Common myeloid progenitor, CD34-positive (primary cell): ENCODE results near the gene SPATA17.

Experiments used
- CTCF ChIA-PET: fragments of 350-600 bp; sonication (Branson Sonifier 250); formaldehyde crosslinking; loops from one replicate; lab custom pipeline; 2021; ENCODE audit warnings: antibody characterized with exemption; lab: Charles Lee
- POLR2A ChIA-PET: fragments of 350-600 bp; sonication (Branson Sonifier 250); formaldehyde crosslinking; loops from one replicate; lab custom pipeline; 2021; ENCODE audit warnings: antibody characterized with exemption; lab: Charles Lee
- DNase-seq, 3 donors: peaks; one replicate each; pipeline versions ENCODE4 v3.0.0 to v3.0.0-alpha.2; 2013
- H3K27ac ChIP-seq, 2 experiments: 1 replicate in 1 of 2; 2 replicates in 1 of 2; pipeline ENCODE4 v1.7.0; 2013; ENCODE audit warnings: inconsistent platforms in 2 of 2, low read length in 2 of 2, mild to moderate bottlenecking in 2 of 2, low read depth in 1 of 2, moderate library complexity in 1 of 2; ENCODE audit not compliant: severe bottlenecking in 2 of 2, insufficient read depth in 1 of 2, poor library complexity in 1 of 2
- H3K27me3 ChIP-seq, 5 experiments: replicated peaks in 2 of 5; 1 replicate in 3 of 5; 2 replicates in 2 of 5; pipeline versions ENCODE4 v1.6.1 to v1.7.0; 2013; ENCODE audit warnings: low read length in 4 of 5, mild to moderate bottlenecking in 2 of 5, moderate library complexity in 2 of 5, inconsistent platforms in 1 of 5; ENCODE audit not compliant: insufficient read depth in 5 of 5, control insufficient read depth in 4 of 5
- H3K36me3 ChIP-seq, 4 experiments: 1 replicate in 2 of 4; 2 replicates in 2 of 4; pipeline versions ENCODE4 v1.6.1 to v1.7.0; 2013; ENCODE audit warnings: low read length in 3 of 4, control low read depth in 1 of 4, mild to moderate bottlenecking in 1 of 4; ENCODE audit not compliant: control insufficient read depth in 4 of 4, insufficient read depth in 4 of 4
- H3K4me1 ChIP-seq, 4 experiments: 1 replicate in 3 of 4; 2 replicates in 1 of 4; pipeline versions ENCODE4 v1.6.1 to v1.7.1; 2013; ENCODE audit warnings: low read length in 3 of 4, mild to moderate bottlenecking in 3 of 4, control low read depth in 1 of 4, inconsistent platforms in 1 of 4, moderate library complexity in 1 of 4; ENCODE audit not compliant: control insufficient read depth in 4 of 4, insufficient read depth in 4 of 4; ENCODE audit errors: control extremely low read depth in 1 of 4
- H3K4me3 ChIP-seq, 7 experiments: 1 replicate in 4 of 7; 2 replicates in 3 of 7; pipeline versions ENCODE4 v1.5.1 to v1.7.0; 2013; ENCODE audit warnings: mild to moderate bottlenecking in 7 of 7, low read length in 6 of 7, moderate library complexity in 6 of 7, inconsistent platforms in 2 of 7, low read depth in 2 of 7, control low read depth in 1 of 7; ENCODE audit not compliant: insufficient read depth in 4 of 7, control insufficient read depth in 1 of 7; ENCODE audit errors: extremely low read depth in 1 of 7
- H3K9me3 ChIP-seq, 5 experiments: 1 replicate in 4 of 5; 2 replicates in 1 of 5; pipeline versions ENCODE4 v1.6.1 to v1.7.1; 2013; ENCODE audit warnings: low read length in 4 of 5, mild to moderate bottlenecking in 2 of 5, inconsistent platforms in 1 of 5, low read depth in 1 of 5, moderate library complexity in 1 of 5; ENCODE audit not compliant: control insufficient read depth in 4 of 5, insufficient read depth in 2 of 5; ENCODE audit errors: control extremely low read depth in 1 of 5
- whole genome bisulfite sequencing: methylation state at CpG from one replicate; pipeline ENCODE4 v1.1.5; 2013; ENCODE audit not compliant: insufficient coverage; 5-methylcytosine and 5-hydroxymethylcytosine counted together

Gene SPATA17

GRCh38 chr1:217888328-217888727 is 257.2 kb downstream of the SPATA17 start:
- H3K27ac ChIP-seq: no peak overlapping the region
- DNase-seq: no peak
- peaks cover 0 to 3% (median 0%) of the 10 kb centered on the region in 5 experiments for H3K9me3 ChIP-seq
- no peaks in the 10 kb centered on the region for H3K27me3 ChIP-seq
- ChIA-PET POLR2A (no interaction called here), CTCF (no interaction called here)
- no peak overlapping the region for H3K4me3 ChIP-seq
- 33% methylated on average over 1 of the region's 2 CpGs for WGBS
- no peaks in the 10 kb centered on the region for H3K4me1 ChIP-seq
- H3K36me3 ChIP-seq: no peaks in the 10 kb centered on the region

- WGBS: 84% methylated on average over 8 of the region's 10 CpGs
- H3K36me3 ChIP-seq: no peaks in the 10 kb centered on the region
- no peaks in the 10 kb centered on the region for H3K27me3 ChIP-seq
- POLR2A ChIA-PET: no interaction called here
- no peak overlapping the region for H3K4me3 ChIP-seq
- no peak overlapping the region for H3K27ac ChIP-seq
- CTCF ChIA-PET: no interaction called here
- H3K9me3 ChIP-seq: peaks cover 0 to 3% (median 0%) of the 10 kb centered on the region in 5 experiments
- no peaks in the 10 kb centered on the region for H3K4me1 ChIP-seq
- DNase-seq: no peak
Observed at GRCh38 chr1:217889401-217889800, 258.3 kb downstream of the SPATA17 start.

GRCh38 chr1:217891966-217892365 is 260.8 kb downstream of the SPATA17 start:
- no CpG with 5 or more reads among the region's 2 CpGs for WGBS
- DNase-seq: no peak
- CTCF ChIA-PET: no interaction called here
- Histone ChIP-seq H3K4me3 (no peak overlapping the region), H3K4me1 (no peaks in the 10 kb centered on the region), H3K9me3 (peaks cover 0 to 3% (median 0%) of the 10 kb centered on the region in 5 experiments), H3K36me3 (no peaks in the 10 kb centered on the region), H3K27me3 (no peaks in the 10 kb centered on the region), H3K27ac (no peak overlapping the region)
- POLR2A ChIA-PET: no interaction called here

GRCh38 chr1:217892750-217893149 is 261.6 kb downstream of the SPATA17 start:
- H3K27me3 ChIP-seq: no peaks in the 10 kb centered on the region
- ChIA-PET POLR2A (no interaction called here), CTCF (no interaction called here)
- DNase-seq: no peak
- 80% methylated on average over 1 of the region's 3 CpGs for WGBS
- H3K27ac ChIP-seq: no peak overlapping the region
- no peak overlapping the region for H3K4me3 ChIP-seq
- no peaks in the 10 kb centered on the region for H3K36me3 ChIP-seq
- no peaks in the 10 kb centered on the region for H3K4me1 ChIP-seq
- H3K9me3 ChIP-seq: peaks cover 0 to 3% (median 0%) of the 10 kb centered on the region in 5 experiments

GRCh38 chr1:217895841-217896240 is 264.7 kb downstream of the SPATA17 start:
- Histone ChIP-seq H3K27me3 (no peaks in the 10 kb centered on the region), H3K9me3 (peaks cover 0 to 3% (median 0%) of the 10 kb centered on the region in 5 experiments), H3K27ac (no peak overlapping the region), H3K36me3 (no peaks in the 10 kb centered on the region), H3K4me3 (no peak overlapping the region), H3K4me1 (no peaks in the 10 kb centered on the region)
- no peak for DNase-seq
- 85% methylated on average over 2 of the region's 6 CpGs for WGBS
- CTCF ChIA-PET: no interaction called here
- POLR2A ChIA-PET: no interaction called here

GRCh38 chr1:217896490-217896889 is 265.3 kb downstream of the SPATA17 start:
- no CpG with 5 or more reads among the region's 1 CpG for WGBS
- ChIA-PET POLR2A (no interaction called here), CTCF (no interaction called here)
- H3K27ac ChIP-seq: no peak overlapping the region
- H3K4me3 ChIP-seq: no peak overlapping the region
- no peak for DNase-seq
- H3K4me1 ChIP-seq: no peaks in the 10 kb centered on the region
- H3K27me3 ChIP-seq: no peaks in the 10 kb centered on the region
- H3K9me3 ChIP-seq: peaks cover 0 to 3% (median 0%) of the 10 kb centered on the region in 5 experiments
- no peaks in the 10 kb centered on the region for H3K36me3 ChIP-seq

GRCh38 chr1:217897100-217897499 is 266.0 kb downstream of the SPATA17 start:
- Histone ChIP-seq H3K9me3 (peaks cover 0 to 3% (median 0%) of the 10 kb centered on the region in 5 experiments), H3K36me3 (no peaks in the 10 kb centered on the region), H3K4me3 (no peak overlapping the region), H3K4me1 (no peaks in the 10 kb centered on the region), H3K27ac (no peak overlapping the region), H3K27me3 (no peaks in the 10 kb centered on the region)
- no peak for DNase-seq
- POLR2A ChIA-PET: no interaction called here
- CTCF ChIA-PET: no interaction called here
- 95% methylated on average over 2 of the region's 2 CpGs for WGBS
